HTR-8/SVneo (cell line): ENCODE data around the gene LRRC8E.
"Not testable (repeated sequence)": the region's sequence is repeated elsewhere in the genome, so short reads cannot be mapped to it uniquely, and the experiment has no call there.

Experiments
- DNase-seq: peaks from one replicate; pipeline ENCODE4 v3.0.0; 2011; ENCODE audit warnings: low spot score, mixed read lengths; ENCODE audit not compliant: insufficient read length
- FAIRE-seq: peaks from 2 replicates; lab custom pipeline; 2011; peaks lifted over from hg19 to GRCh38; lab: Jason Lieb, UNC

Gene LRRC8E

GRCh38 chr19:7916103-7916954 lies 28.0 kb downstream of the LRRC8E start:
- no peak for FAIRE-seq
- DNase-seq: no peak

- no peak for FAIRE-seq
- no peak for DNase-seq
Measured at GRCh38 chr19:7916955-7917266, 28.6 kb downstream of the LRRC8E start.

DNA sequence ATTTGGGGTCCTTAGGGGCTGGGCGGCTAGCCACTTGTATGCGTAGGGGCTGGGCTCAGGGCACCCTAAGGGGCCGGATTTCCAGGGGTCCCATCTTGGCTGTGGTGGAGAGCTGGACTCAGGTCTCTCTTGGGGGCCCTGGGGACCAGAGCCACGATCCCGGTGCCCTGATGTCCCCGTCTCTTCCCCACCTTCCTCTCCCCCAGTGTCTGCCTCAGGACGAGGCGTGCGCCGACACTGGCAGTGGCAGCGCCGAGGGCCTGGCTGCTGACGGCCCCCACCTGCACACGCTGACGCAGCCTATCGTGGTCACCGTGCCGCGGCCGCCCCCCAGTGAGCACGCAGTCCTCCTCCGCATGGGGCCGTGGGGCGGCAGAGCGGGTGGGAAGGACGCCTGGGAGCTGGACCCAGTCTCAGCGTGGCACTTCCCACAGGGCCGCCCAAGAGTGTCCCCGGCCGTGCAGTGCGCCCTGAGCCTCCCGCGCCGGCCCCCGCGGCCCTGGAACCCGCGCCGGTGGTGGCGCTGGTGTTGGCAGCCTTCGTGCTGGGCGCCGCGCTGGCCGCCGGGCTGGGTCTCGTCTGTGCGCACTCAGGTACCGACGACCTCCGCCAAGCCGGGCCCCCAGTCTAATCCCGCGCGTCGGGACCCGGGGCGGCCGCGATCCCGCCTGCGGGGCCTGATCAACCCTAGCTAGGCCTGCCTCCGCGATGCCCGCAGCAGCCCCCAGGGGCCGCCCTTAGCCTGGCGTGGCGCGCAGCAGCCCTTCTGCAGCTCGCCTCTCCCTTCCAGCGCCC lies 29.2 kb downstream of the LRRC8E start:
- peak; percentile 51 for FAIRE-seq

DNA sequence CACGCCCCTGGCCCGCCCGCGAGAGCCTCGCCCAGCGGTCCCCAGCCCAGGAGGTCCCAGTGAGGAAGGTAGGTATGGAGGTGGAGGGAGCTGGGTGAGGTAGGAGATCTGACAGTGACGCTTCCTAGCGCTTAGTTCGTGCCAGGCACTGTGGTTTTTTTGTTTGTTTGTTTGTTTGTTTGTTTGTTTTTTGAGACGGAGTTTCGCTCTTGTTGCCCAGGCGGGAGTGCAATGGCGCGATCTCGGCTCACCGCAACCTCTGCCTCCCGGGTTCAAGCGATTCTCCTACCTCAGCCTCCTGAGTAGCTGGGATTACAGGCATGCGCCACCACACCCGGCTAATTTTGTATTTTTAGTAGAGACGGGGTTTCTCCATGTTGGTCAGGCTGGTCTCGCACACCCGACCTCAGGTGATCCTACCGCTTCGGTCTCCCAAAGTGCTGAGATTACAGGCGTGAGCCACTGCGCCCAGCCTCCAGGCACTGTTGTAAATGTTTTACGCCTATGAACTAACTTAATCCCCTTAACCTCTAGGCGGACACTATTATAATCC lies 29.8 kb downstream of the LRRC8E start:
- DNase-seq, FAIRE-seq: not testable (repeated sequence)

More for the DNA sequence above, 29.2 kb downstream of the LRRC8E start:
- no peak for DNase-seq

- DNase-seq (no peak), FAIRE-seq (no peak)
Measured at GRCh38 chr19:7918615-7919421, 30.5 kb downstream of the LRRC8E start.

DNA sequence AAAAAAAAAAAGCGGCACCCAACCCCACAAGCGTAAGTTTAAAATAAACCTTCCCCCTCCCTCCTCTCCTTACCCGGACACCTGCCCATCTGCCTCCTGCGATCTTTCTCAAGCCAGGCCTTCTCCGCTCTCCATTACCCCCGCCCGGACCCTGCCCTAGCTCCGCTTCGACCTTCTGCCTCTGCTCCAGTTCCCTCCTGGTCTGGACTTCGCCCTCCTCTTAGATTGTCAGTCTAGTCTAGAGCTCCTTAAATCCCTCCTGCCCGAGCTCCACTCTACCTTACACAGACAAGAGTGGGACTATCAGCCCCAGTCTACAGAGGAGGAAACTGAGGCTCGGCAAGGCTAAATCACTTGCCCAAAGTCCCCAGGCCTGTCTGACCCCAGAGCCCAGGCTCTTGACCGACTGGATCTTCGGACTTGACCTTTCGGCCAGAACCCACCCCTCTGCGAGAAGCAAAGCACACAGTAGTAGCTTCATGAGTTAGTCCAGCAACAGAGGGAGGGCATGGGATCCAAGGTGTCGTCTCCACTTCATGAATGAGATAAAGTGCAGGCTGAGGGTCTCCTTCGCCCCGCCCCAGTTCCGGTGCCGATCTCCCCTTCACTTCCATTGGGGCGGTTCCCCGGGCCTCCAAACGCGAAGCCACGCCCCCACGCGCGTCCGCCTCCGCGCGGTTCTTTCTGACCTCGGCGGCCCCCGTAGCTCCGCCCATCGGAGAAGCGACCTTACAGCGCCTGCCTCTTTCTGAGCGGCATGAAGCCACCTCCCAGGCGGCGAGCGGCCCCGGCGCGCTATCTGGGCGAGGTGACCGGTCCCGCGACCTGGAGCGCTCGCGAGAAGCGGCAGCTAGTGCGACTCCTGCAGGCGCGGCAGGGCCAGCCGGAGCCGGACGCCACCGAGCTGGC lies 31.6 kb downstream of the LRRC8E start, which contains the start of gene SNAPC2:
Gene SNAPC2, plus strand, starts transcription at position 729 of the 909 bp plus-strand sequence. Its CDS starts 29 bp downstream, at position 758.
- FAIRE-seq: no peak
- peak; percentile 90 for DNase-seq

- peak; percentile 96 for FAIRE-seq
- DNase-seq: peak; percentile 80
Measured at GRCh38 chr19:7920519-7921301, 32.4 kb downstream of the LRRC8E start.

DNA sequence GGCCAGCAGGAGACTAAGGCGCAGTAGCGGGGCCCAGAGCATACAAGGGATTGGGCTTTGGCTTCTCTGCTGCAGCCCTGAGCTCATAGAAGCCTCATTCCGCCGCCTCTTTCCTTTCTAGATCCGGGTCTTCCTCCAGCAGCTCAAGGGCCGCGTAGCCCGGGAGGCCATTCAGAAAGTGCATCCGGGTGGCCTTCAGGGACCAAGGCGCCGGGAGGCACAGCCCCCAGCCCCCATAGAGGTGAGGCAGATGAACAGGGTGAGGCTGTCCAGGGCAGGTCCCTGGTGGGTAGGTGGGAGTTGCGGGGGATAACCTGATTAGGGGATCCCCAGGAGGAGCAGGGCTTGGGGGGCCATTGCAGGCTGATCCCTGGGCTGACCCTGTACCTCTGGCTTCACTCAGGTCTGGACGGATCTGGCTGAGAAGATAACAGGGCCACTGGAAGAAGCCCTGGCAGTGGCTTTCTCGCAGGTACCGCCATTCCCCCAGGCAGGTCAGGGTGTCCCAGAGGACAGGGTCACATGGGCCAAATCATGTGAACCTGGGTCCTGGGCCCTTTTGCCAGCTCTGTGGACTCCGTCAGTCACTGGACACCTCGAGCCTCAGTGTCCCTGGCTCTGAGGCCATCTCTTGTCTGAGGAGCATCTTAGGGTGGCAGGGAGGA lies 33.1 kb downstream of the LRRC8E start:
- DNase-seq: no peak
- FAIRE-seq: no peak

GRCh38 chr19:7921967-7922835 lies 33.9 kb downstream of the LRRC8E start:
- DNase-seq (no peak), FAIRE-seq (no peak)

DNA sequence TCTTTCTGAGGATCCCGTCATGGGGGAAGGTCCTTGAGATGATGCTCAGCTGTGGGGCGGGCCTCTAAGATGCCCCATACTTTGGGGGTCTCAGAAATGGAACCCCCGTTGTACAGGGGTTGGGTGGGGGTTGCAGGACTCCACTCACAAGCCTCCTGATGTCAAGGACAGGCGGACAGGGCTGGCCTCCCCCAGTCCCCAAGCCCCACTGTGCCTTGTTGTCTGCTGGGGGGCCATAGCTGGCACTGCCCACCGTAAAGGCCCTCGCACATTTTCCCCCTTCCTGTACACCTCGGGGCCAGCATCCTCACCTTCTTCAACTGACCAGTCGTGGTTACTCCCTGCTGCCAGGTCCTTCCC lies 34.5 kb downstream of the LRRC8E start:
- DNase-seq (no peak), FAIRE-seq (no peak)

- DNase-seq: no peak
- FAIRE-seq: no peak
Measured at GRCh38 chr19:7923295-7924191, 35.2 kb downstream of the LRRC8E start.

- FAIRE-seq: no peak
Measured at GRCh38 chr19:7924241-7924640, 35.9 kb downstream of the LRRC8E start.

GRCh38 chr19:7924651-7925170 lies 36.4 kb downstream of the LRRC8E start:
- FAIRE-seq (no peak), DNase-seq (no peak)

More at GRCh38 chr19:7924241-7924640, 35.9 kb downstream of the LRRC8E start:
- no peak for DNase-seq

DNA sequence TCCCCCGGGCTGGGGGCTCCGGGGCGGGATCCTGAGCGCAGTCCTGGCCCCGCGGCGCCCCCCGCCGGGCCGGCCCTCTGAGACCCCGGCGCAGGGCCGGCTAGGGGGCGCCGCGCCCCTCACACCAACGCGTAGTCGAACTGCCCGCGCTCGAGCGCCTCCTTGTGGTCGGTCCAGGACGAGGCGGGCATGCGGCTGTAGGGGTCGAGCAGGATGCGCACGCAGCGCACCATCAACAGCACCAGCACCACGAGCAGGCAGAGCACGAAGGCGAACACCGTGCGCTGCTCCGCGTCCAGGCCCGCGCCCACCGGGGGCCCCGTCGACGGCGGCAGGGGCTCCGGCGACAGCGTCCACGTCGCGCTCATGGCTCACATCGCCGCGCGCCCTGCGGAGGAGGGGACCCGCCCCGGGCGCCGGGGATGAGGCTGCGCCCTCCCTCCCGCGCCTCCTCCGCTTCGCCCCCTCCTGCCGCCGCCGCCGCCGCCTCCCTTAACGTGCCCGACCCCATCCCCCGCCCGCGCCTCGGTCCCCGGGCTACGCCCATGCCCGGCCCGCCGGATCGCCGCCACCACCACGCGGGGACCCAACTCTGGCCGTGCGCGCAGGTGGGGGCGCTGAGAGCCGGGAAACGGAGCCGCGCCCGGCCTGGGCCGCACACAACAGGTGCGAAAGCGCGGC lies 37.0 kb downstream of the LRRC8E start:
- peak; percentile 91 for FAIRE-seq
- DNase-seq: peak; percentile 91

DNA sequence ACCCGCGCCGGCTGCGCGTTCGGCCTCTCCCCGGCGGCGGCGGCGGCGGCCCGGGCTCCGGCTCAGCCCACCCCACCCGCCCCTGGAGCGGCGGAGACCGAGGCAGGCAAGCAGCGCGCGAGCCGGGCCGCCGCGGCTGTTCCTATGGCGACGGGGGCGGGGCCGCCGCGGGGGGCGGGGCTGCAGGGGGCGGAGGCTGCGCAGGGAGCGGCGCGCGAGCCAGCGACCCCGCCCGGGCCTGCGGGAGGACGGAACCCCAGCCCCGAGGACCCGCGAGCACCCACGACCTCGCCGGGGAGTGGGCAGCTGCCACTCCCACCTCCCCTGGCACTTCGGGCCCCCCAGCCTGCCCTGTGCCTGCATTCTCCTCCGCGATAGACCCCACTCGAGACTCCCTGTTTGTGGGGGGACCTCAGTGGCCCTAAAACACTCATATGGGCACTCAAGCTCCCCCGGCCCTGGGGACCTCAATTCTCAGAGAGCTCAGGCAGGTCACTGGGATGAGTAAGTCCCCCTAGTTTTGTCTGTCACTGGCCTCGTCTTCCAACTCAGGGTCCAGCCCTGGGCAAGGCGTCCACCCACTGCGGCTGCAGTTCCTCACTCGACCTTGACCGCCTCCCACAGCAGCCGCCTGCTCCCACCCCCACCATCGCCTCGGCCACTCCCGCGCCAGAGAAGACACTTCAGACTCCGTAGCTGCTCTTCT lies 37.9 kb downstream of the LRRC8E start, which contains the start of gene CTXN1:
Gene CTXN1, minus strand, starts transcription at position 115 of the 706 bp plus-strand sequence. CDS start 597 bp downstream, outside the sequence.
- DNase-seq (no peak), FAIRE-seq (no peak)
